ENCODE measurements around the gene GPSM1. TPM values are rescaled to one million over a fixed set of nuclear protein-coding genes. Genes with fewer than 3 reads are reported as not detected.

GPSM1 gene
- total and polyA plus RNA-seq, 9 of the 15 experiments (the other 6 are each of a cell fraction or from before 2014, with no cell fraction given): 0.04 to 14.2 (median 3.1) TPM

DNA sequence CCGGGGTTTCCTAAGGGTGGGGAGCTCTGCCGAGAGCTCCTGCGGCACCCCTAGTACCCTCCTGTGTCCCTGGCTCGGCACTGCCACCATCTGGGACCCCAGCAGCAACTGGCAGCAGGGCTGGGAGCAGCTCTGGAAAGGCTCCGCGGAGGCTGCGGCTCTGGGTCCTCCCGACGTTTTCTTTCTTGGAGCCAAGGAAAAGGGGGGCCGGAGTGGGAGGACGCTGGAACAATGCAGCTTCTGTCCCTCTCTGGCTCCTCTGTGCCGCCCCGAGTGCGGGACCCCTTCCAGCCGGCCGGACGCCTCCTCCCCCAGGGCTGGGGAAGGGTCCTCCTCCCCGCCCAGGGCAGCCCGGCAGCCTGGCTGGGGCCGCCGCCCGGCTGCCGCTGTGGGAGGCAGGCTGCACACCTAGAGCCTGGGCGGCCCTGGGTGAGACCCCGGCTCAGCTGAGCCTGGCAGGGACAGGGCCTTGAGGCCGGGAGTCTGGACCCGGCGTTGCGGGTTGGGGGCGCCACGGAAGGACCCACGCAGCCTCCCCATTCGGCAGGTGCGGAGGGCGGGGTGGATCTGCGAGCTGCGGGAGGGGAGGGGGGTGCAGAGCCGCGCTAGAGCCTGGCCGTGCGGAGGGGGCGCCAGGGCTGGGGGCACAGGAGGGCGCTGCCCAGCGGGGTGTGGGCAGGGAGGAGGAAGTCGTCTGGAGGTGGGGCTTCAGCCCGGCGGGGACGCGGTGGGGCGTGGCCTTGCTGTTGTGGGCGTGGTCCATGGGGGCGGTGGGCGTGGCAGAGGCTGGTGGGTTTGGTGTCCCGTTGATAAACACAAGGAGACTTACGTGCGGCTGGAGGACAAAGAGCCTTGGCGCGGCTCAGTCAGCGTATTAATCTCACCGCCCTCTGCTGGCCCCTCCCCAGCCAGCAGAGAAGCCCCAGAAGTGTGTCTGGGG lies 15.1 kb downstream of the GPSM1 start (continued):
- TF ChIP-seq ARID4B (CRISPR knock-in tag; IDR thresholded peaks at IDR 0.05): no peak
- peak; percentile 52 for TF ChIP-seq HNRNPLL (IDR thresholded peaks at IDR 0.05; ENCODE audit: low read depth, low read length, poor library complexity, severe bottlenecking)
- TF ChIP-seq MEF2A (IDR thresholded peaks at IDR 0.05; ENCODE audit: control insufficient read depth, low read depth, low read length): no peak
- TF ChIP-seq ZNF408 (CRISPR knock-in tag; IDR thresholded peaks at IDR 0.05; ENCODE audit: low read depth): no peak
- no peak for TF ChIP-seq ZNF212 (CRISPR knock-in tag; IDR thresholded peaks at IDR 0.05)

Measured in K562 (cell line).